B cell (primary cell): Measurements from ENCODE around the gene NRL.

Experiments
- CTCF ChIP-seq: fragments of 200-600 bp; IDR thresholded peaks from one replicate; pipeline ENCODE4 v1.8.0; 2022; ENCODE audit warnings: antibody characterized with exemption, mild to moderate bottlenecking
- EZH2 ChIP-seq: IDR thresholded peaks from 2 replicates; pipeline ENCODE4 v1.6.1; 2012; ENCODE audit warnings: borderline replicate concordance, low read depth, mild to moderate bottlenecking, moderate library complexity, low read length; ENCODE audit not compliant: insufficient read depth, poor library complexity, severe bottlenecking

DNA sequence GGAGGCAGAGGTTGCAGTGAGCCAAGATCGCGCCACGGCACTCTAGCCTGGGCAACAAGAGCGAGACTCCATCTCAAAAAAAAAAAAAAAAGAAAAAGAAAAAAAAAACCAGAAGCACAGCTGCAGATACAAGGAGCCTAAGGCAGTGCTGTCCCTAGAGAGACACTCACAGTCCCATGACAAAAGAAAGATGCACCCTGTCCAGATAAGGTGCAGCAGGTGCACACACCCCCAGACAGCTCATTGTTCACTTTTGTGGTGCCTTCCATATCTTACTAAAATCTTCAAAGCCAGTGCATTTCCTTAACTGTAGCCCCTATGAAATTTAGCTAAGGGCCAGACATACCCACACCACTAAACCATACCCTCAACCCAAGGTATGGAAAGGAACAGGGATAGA is 7.7 kb upstream of the NRL start:
- TF ChIP-seq CTCF (no peak), EZH2 (no peak)
